ENCODE measurements around the gene MIOX. TPM values are rescaled to one million over a fixed set of nuclear protein-coding genes. Genes with fewer than 3 reads are reported as not detected.
A peak's percentile ranks its signal among the peaks of the same experiment; 100 is the strongest.

The MIOX gene
- total and polyA plus RNA-seq, 2 experiments from 2014 or later, result not detected

GRCh38 chr22:50524676-50525103 is 38.0 kb downstream of the MIOX start:
- DNase-seq (ENCODE audit: low spot score) (no peak), ATAC-seq (no peak)
- Histone ChIP-seq H3K36me3 (ENCODE audit: insufficient read depth) (no peaks in the 10 kb centered on the region; the same call in 1 of the 2 replicates), H2AFZ (no peak overlapping the region; the same call in 1 of the 2 replicates), H3K9me2 (ENCODE audit: insufficient read depth) (no peaks in the 10 kb centered on the region), H3K4me1 (ENCODE audit: insufficient read depth) (no peaks in the 10 kb centered on the region; the same call in 1 of the 2 replicates), H3K4me3 (peak overlapping the region; percentile 84), H3K4me2 (peak overlapping the region; percentile 94), H3F3A (replicated peaks; ENCODE audit: low read depth) (peaks cover 4% of the 10 kb centered on the region), H3K27ac (ENCODE audit: low read depth) (no peak overlapping the region), H3K79me2 (replicated peaks; ENCODE audit: insufficient read depth) (no peaks in the 10 kb centered on the region), H3K27me3 (ENCODE audit: insufficient read depth) (peaks cover 31% of the 10 kb centered on the region), H4K20me1 (replicated peaks; ENCODE audit: insufficient read depth) (no peaks in the 10 kb centered on the region; the same call in 1 of the 2 replicates)
- H3K4me1 Mint-ChIP-seq, result peaks cover 11% of the 10 kb centered on the region
- no peak for TF ChIP-seq CREB1 (CRISPR knock-in tag; IDR thresholded peaks at IDR 0.05; ENCODE audit: low read depth)
- no peak for TF ChIP-seq ETS1 (IDR thresholded peaks at IDR 0.05)
- TF ChIP-seq POLR2AphosphoS5 (IDR thresholded peaks at IDR 0.05; ENCODE audit: low read depth), result no peak
- TF ChIP-seq ZNF114 (CRISPR knock-in tag; IDR thresholded peaks at IDR 0.05), result no peak
- TF ChIP-seq ZNF331 (CRISPR knock-in tag; IDR thresholded peaks at IDR 0.05; ENCODE audit: low read depth), result no peak
- TF ChIP-seq EZH2phosphoT487 (IDR thresholded peaks at IDR 0.05; ENCODE audit: unreplicated experiment), result no peak
- no peak for TF ChIP-seq EZH2 (IDR thresholded peaks at IDR 0.05; ENCODE audit: low read depth, unreplicated experiment)
- no peak for TF ChIP-seq STAT1 (IDR thresholded peaks at IDR 0.05; ENCODE audit: unreplicated experiment)
- TF ChIP-seq REST (IDR thresholded peaks at IDR 0.05; ENCODE audit: unreplicated experiment), result no peak
- TF ChIP-seq CTCF (conservative IDR thresholded peaks at IDR 0.05; ENCODE audit: low read depth in 2 of 2), result no peak
- TF ChIP-seq ZNF462 (CRISPR knock-in tag; IDR thresholded peaks at IDR 0.05), result no peak
- TF ChIP-seq NANOG (IDR thresholded peaks at IDR 0.05; ENCODE audit: borderline replicate concordance), result no peak
- no peak for TF ChIP-seq JUNB (IDR thresholded peaks at IDR 0.05; ENCODE audit: unreplicated experiment)
- peaks cover 4% of the 10 kb centered on the region; the same call in 2 of the 3 replicates for H3K9me3 Mint-ChIP-seq
- peak overlapping the region; percentile 89 for H3K4me3 Mint-ChIP-seq
- H3K36me3 Mint-ChIP-seq (ENCODE audit: low read depth), result peaks cover 13% of the 10 kb centered on the region
- peak overlapping the region; percentile 78 for H3K27ac Mint-ChIP-seq
- peaks cover 36% of the 10 kb centered on the region for H3K27me3 Mint-ChIP-seq (ENCODE audit: insufficient read depth, low read depth, poor library complexity)
